C1 segment of cervical spinal cord (tissue), 14 donors: Measurements from ENCODE around the gene ZNF497.
"Not testable (repeated sequence)": the region's sequence is repeated elsewhere in the genome, so short reads cannot be mapped to it uniquely, and the experiment has no call there.

Experiments used
- DNase-seq, 14 donors: peaks; one replicate each; lab custom pipeline; 2025; lab: John Stamatoyannopoulos, UW

The ZNF497 gene

DNA sequence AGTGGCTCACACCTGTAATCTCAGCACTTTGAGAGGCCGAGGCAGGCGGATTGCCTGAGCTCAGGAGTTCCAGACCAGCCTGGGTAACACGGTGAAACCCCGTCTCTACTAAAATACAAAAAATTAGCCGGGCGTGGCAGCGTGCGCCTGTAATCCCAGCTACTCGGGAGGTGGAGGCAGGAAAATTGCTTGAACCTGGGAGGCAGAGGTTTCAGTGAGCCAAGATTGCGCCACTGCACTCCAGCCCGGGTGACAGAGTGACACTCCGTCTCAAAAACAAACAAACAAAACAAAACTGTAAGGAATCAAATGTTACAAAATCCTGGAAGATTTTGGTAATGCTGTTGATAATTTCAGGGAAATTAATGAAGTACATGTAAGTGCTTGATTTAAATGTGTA is 14.5 kb downstream of the ZNF497 start:
- DNase-seq, result not testable (repeated sequence)

DNA sequence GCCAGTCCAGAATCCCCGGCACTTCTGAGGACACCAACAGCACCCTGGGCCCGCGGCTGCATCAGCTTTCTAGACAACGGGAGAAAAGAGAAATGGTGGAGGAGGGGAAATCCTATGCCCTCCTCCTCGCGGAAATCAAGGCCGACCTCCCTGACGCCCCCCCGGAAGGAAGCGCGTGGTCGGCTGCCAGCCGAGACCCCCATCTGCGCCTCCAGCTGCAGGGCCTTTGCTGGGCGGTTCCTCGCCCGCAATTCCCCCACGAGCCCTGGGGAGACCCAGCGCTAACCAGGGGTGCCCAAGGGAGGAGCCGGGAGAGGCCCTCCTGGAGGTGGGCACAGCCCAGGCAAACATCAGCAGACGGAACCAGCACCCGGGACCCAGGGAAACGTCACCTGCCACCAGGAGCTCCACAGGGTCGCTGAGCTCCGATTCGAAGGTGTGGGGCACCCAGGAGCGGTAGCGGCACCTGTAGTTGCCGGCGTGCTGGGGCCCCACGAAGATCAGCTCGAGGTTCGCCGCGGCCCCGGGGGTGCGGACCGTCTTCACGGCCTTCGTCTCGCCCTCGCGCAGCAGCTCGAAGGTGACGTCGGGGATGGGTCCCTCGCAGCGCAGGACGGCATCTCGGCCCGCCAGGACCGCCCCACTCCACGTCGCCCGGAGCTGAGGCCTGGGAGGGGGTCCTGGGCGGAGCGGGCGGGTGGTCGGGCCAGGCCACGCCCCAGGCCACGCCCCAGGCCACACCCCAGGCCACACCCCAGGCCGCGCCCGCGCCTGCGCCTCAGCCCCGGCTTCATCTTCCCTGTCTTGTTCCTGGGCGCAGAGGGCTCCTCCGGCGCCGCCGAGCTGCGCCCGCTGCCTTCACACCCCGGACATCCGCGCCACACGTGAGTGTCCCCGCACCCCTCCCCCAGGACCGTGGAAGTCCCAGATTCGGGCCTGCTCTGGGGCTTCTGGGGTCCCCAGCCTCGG is 15.3 kb downstream of the ZNF497 start:
- DNase-seq, result peak in 13 of 14 donors; percentile 9 to 84 (median 66)

DNA sequence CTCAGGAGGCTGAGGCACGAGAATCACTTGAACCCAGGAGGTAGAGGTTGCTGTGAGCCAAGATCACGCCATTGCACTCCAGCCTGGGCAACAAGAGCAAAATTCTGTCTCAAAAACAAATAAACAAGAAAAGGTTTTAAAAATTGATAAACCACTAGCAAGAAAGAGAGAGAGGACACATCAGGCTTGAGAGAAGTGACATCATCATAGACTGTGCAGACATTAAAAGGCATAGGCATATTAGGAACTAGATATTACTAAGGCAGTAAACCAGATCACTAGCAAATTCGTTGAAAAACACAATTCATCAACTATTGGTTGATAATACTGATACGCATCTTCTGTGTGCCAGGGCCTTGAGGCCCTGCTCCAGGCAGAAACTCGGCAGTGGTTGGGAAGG is 17.0 kb downstream of the ZNF497 start:
- DNase-seq, result no peak

DNA sequence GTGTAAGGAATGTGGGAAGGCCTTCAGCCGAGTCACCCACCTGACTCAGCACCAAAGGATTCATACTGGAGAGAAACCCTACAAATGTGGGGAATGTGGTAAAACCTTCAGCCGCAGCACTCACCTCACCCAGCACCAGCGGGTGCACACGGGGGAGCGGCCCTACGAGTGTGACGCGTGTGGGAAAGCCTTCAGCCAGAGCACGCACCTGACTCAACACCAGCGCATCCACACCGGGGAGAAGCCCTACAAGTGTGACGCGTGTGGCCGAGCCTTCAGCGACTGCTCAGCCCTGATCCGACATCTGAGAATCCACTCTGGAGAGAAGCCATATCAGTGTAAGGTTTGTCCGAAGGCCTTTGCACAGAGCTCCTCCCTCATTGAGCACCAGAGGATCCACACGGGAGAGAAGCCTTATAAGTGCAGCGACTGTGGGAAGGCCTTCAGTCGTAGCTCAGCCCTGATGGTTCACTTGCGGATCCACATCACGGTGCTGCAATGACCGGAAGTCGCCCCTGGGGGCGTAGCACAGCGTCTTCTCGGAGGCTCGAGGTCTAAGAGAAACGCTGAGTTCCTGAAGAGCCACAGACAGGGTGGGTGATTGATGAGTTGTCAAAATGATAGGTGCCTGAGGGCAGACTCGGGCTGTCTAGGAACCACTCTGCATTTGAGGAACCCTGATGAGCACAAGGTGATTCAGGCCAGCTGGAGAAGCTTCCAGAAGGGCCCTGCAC is 23.6 kb downstream of the ZNF497 start:
- DNase-seq, result no peak

DNA sequence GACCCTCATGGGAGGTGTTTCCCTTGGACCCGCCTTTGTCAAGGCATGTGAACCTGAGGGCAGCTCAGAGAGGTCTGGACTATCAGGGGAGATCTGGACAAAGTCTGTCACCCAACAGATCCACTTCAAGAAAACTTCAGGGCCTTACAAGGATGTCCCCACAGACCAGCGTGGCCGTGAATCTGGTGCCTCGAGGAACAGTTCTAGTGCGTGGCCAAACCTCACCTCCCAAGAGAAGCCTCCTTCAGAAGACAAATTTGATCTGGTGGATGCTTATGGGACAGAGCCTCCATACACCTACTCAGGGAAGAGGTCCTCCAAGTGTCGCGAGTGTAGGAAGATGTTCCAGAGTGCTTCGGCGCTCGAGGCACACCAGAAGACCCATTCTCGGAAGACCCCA is 24.2 kb downstream of the ZNF497 start:
- no peak for DNase-seq

DNA sequence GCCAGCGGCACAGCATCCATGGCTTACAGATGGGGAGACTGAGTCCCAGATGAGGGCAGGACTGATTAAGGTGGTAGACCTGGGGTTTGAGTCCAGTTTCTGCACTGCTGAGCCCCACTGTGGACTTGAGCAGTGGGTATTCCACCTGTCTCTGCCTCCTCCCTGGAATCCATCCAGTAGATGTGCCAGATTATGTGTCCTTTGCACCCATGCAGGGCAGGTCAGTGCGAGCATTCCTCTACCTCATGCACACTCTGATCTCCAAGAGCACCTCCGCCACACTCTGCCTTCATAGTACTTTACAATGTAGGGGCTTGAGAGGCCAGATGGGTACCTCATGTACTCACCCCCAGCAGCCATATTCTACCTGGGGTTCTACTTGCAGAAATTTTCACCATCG is 25.7 kb downstream of the ZNF497 start:
- no peak for DNase-seq

DNA sequence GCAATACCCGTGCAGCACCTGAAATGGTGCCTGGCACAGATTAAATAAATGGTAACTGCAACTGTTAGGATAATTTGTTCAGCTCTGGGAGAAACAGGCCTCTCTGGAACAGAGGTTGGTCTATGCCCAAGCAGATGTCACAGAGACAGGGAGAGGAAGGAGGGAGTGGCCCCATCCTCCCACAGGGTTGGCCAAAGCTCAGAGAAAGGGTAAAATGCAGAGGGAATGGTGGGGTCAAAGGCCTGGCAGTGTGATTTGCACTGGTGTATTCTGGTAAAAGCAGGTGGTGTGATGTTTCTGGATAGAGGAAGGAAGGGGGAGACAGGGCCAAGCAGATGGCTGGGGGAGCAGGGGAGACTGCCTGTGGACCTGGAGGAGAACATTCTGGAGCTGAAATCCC is 26.3 kb downstream of the ZNF497 start:
- no peak for DNase-seq

DNA sequence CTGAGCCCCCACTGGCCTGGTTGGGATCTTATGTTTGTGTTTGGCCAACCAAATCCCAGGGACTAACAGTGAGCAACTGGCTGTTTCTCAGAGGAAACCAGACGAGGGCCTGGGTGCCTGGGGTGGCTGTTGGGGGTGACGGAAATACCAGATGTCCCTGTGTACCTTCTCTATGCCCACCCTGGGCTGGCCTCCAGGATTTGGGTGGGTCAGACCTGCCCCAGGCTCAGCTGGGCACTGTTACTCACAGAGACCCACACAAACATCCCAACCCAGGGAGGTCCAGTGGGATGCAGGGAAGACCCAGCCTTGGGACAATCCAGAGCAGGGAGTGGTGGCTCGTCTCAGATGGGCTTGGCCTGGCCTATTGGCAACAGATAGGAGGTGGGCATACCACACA is 26.9 kb downstream of the ZNF497 start:
- DNase-seq, result no peak

DNA sequence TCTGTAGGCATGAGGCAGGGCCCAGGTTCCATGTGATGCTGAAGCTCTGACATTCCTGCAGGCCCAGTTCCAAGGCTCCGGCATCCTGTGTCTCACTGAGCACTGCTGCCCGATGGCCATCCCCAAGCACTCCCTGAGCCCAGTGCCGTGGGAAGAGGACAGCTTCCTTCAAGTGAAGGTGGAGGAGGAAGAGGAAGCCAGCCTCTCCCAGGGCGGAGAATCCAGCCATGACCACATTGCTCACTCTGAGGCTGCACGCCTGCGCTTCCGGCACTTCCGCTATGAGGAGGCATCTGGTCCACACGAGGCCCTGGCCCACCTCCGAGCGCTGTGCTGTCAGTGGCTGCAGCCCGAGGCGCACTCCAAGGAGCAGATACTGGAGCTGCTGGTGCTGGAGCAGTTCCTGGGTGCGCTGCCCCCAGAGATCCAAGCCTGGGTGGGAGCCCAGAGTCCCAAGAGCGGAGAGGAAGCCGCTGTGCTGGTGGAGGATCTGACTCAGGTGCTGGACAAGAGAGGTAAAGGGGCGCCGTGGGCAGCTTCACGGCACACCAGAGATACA is 27.8 kb downstream of the ZNF497 start:
- DNase-seq, result no peak

DNA sequence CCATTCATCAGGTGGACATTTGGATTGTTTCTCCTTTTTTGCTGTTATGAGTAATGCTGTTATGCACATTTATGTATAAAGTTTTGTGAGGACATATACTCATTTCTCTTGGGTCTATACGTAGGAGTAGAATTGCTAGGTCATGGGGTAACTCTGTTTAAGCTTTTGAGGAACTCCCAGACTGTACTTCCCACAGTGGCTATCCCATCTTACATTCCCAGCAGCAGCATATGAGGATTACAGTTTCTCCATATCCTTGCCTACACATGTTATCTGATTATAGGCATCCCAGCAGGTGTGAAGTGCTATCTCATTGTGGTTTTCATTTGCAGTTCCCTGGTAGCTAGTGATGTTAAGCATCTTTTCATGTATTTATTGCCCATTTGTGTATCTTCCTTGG is 29.9 kb downstream of the ZNF497 start:
- no peak for DNase-seq

DNA sequence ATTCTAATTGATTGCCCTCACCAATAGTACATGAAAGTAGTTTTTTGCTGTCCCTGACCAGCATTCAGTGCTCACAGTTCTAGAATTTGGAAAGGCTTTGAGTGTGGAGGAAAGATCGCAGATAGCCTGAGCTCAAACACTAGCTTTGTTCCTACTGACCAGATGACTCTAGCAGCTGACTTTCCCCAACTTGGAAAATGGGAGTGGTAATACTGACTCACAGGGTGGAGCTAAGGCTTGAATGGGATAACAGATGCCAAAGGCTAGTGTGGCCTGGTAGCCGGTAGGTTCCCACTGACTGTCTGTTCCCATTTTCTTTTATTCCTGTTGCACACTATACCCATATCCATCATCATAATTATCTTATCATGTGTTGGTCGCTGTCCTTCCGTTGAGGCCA is 32.1 kb downstream of the ZNF497 start:
- DNase-seq, result peak in 11 of 14 donors; percentile 18 to 69 (median 39)

DNA sequence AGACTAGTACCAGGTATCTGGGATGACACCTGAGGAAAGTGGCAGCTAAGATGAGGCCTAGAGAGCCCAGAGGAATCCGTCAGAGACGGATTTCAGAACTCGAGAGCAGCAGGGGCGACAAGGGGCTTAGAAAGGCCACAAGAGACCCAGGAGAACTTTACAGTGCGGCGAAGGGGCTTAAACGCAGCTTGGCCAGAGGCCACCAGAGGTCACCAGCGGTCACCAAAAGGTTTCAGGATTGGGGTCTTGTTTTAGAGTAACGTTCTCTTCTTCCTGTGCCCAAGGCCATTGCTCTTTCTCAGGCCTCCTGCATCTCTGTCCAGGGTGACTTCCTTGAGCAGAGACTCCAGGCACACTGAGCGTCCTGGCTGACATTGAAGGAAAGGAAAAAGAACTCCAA is 33.6 kb downstream of the ZNF497 start:
- DNase-seq, result no peak

DNA sequence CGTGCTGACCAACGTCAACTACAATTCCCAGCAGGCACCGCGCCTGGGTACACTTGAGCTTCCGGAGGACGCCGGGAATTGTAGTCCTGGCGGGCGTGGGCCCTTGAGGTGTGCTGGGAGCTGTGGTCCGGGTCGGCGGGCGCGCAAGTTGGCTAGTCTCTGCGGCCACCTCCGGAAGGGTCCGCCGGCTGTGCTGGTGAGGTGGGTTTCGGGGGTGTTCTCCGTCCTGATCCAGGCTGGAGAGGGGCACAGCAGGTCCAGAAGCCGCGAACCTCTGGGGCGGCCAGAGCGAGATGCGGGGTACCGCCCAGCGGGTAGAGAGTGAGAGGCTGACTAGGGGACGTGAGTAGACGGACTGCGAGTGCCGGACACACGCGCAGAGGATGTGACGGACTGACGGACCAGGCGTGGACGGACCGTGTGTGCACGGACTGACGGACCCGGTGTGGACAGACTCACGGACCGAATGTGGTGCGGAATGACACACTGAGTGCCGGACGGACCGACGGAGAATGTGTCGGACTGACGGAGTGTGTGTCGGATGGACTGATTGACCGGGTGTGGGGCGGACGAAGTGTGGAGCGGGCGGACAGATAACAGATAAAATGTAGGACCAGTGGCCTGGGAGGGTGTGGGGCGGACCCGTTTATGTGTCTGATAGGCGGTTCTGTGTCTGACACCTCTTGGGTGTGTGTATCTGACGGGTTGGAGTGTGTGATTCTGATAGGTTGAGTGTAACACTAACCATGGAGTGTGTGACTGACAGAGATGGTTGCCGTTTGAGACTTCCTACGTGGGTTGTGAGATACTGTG is 35.4 kb downstream of the ZNF497 start, which contains the start of gene ZSCAN22:
ZSCAN22 (plus strand) TSS at position 81 of the 813 bp plus-strand sequence. CDS start 7,809 bp downstream, outside the sequence.
- peak; percentile 79 to 99 (median 97) for DNase-seq

DNA sequence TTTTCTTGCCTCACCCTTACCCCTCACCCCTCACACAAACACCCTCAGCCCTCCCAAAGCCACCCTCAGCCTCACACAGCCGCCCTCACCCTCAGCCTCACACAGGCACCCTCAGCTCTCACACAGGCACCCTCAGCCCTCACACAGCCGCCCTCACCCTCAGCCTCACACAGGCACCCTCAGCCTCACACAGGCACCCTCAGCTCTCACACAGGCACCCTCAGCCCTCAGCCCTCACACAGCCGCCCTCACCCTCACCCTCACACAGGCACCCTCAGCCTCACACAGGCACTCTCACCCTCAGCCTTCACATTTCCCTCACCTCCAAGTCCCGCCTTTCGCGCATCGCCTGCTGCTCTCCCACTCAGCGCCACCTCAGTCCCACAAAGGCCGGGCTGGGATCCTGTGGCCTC is 36.0 kb downstream of the ZNF497 start:
- no peak for DNase-seq

DNA sequence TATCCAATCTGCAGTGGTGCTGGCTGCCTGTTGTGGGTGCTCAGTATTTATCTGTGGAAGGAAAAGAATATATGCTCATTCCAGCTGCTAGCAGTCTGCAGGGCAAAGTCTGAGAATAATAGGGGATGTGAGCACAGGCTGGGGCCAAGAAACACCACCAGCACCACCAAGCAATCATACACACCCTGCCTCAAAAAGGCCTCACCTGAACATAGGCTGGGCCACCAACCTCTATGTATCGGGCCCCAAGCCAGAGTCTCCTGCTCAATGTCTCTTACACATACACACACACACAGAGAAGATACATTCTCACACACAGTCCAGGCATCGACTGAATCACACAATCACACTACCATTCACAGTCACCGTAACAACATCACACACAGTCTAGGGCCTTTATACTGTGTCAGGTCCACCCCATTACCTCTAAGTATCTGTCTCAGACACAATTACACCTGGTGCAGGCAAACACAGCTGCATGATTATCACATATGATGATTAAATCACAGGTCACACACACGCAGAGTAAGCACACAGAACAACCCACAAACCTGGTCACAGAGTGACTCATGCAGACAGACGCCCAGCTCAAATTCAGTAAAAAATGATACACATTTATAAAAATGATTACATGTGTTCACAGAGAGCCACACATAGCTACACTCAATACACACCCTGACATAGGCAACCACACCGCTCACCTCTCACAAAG is 37.1 kb downstream of the ZNF497 start:
- no peak for DNase-seq

DNA sequence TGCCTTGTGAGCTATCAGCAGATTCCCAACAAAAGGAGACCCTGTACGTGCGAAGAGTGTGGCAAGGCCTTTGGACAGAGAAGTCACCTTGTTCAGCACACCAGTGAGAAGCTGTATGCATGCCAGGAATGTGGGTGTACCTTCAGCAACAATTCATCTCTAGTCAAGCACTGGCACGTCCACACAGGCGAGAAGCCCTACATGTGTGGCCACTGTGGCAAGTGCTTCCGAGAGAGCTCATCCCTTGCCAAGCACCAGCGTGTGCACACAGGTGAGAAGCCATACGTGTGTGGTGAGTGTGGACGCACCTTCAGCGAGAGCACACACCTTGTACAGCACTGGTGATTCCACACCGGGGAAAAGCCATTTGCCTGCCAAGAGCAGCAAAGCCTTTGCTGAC is 43.3 kb downstream of the ZNF497 start:
- DNase-seq, result no peak

DNA sequence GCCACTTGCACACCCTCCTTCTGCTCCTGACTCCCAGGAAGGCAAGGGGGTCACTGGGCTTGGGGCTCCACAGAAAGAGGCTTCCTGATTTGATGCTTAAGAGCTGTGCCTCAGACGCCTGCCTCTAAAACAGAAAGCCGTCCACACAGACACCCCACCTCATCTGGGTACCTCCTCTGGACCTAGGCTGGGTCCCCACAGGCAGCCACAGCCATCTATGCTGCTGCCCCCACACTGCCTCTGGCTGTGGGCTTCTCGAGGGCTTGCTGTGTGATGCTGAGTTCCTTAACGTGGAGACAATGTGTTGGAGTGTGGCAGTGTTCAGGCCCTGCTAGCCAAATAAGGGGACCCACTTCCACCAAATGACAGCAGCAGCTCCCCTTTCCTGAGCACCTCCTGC is 44.3 kb downstream of the ZNF497 start:
- no peak for DNase-seq

DNA sequence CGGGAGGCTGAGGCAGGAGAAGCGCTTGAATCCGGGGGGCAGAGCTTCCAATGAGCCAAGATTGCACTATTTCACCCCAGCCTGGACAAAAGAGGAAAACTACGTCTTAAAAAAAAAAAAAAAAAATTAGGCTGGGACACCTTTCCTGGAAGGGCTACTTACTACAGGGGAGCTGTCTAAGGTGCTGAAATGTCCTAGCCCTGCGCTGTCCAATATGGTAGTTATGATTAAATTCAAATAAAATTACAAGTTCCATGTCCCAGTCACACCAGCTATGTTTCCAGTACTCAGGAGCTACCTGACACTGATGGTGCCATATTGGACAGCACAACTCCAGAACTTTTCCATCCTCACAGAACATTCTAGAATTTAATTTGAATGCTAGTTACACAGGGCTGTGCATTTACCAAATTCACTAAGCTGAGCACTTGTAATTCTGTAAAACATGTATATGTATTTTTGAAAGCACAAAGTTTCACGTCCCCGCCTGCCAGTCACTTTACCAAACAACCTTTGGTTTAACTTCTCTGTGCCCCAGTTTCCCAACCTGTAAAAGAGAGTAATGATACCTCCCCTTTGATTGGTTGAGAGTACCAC is 45.0 kb downstream of the ZNF497 start:
- no peak for DNase-seq

DNA sequence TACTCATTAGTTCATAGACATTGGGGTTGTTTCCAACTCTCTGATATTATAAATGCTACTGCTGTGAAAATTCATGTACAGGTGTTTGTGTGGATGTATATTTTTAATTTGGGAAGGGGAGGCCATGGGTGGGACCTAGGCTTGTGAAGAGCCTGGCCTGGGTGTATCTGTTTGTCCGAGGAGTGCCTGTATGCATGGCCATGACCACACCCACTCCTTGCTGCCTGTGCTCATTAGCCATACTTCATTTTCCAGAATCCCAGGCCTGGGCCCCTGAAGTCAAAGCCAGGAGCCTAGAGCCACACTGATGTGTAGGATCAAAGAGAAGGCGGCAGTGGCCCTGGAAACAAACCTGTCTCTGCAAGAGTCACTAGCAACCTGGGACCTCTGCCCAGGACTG is 47.0 kb downstream of the ZNF497 start:
- DNase-seq, result no peak

DNA sequence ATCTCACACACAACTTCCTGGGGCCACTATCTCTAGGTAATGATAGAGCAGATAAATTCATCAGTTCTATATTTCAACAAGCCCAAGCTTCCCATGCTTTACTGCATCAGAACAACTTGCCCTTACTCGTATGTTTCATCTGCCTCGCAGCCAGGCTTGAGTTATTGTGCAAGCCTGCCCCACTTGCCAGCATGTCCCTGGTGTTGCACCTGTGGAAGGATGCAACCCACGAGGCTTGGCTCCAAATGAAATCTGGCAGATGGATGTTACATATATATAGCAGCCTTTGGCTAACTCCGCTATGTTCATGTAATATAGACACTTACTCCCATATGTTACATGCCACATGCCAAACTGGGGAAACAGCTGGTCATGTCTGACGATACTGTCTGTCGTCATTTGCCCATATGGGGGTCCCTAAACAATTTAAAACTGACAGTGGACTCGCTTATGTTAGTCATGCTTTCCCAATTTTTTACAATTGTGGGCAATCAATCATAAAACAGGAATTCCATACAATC is 51.1 kb downstream of the ZNF497 start:
- no peak for DNase-seq
